HepG2 (cell line): ENCODE results near the gene JAKMIP2. TPM values are rescaled to one million over a fixed set of nuclear protein-coding genes. Genes with fewer than 3 reads are reported as not detected.

Experiments used
- ATAC-seq: fragments of 200-7000 bp; cut with Tn5 transposase; 3 replicates; pipeline ENCODE4 v1.9.1; 2020; ENCODE audit warnings: mild to moderate bottlenecking, moderate library complexity
- BruUV-seq: library from RNA; stranded (reverse); fragments of 400-500 nt; replicated peaks from 2 replicates; lab custom pipeline; 2021; lab: Mats Ljungman, UMichigan
- CTCF ChIA-PET: fragments of 300-600 bp; formaldehyde crosslinking; extraction: SDS; loops from one replicate; lab custom pipeline; 2021; ENCODE audit warnings: low total read pairs, inconsistent platforms, low intra/inter-chr PET ratio; lab: Yijun Ruan, JAX
- POLR2A ChIA-PET: fragments of 350-600 bp; sonication (Branson Sonifier 250); formaldehyde crosslinking; loops from one replicate; lab custom pipeline; 2020; ENCODE audit warnings: antibody characterized with exemption, inconsistent platforms; lab: Yijun Ruan, JAX
- DNase-seq: peaks from one replicate; pipeline ENCODE4 v3.0.0-alpha.2; 2015; ENCODE audit warnings: low spot score
- FAIRE-seq: peaks from 3 replicates; lab custom pipeline; 2011; peaks lifted over from hg19 to GRCh38; lab: Jason Lieb, UNC
- H2AFZ ChIP-seq: one replicate; pipeline ENCODE4 v1.6.1; 2011; ENCODE audit warnings: low read length, inconsistent platforms
- H3K27ac ChIP-seq: fragments of 300-600 bp; 3 replicates; pipeline ENCODE4 v1.8.0; 2011; ENCODE audit warnings: mixed run types, mild to moderate bottlenecking, mixed read lengths, low read length, inconsistent platforms; ENCODE audit not compliant: insufficient read depth; ENCODE audit errors: extremely low read length
- H3K27me3 ChIP-seq, 2 experiments: fragments of 200-600 bp in 1 of 2; 2 replicates in 1 of 2; 3 replicates in 1 of 2; pipeline versions ENCODE4 v1.6.0 to v1.8.0; 2011; ENCODE audit warnings: low read length in 2 of 2, mild to moderate bottlenecking in 2 of 2, moderate library complexity in 2 of 2, inconsistent platforms in 1 of 2; ENCODE audit not compliant: insufficient read depth in 2 of 2, control insufficient read depth in 1 of 2
- H3K36me3 ChIP-seq, 2 experiments: fragments of 200-600 bp in 1 of 2; replicated peaks in 1 of 2; 2 replicates in 1 of 2; 3 replicates in 1 of 2; pipeline versions ENCODE4 v1.5.1 to v1.8.0; 2011; ENCODE audit warnings: low read length in 2 of 2, inconsistent platforms in 1 of 2; ENCODE audit not compliant: insufficient read depth in 2 of 2, control insufficient read depth in 1 of 2
- H3K4me1 ChIP-seq: 2 replicates; pipeline ENCODE4 v1.5.1; 2012; ENCODE audit warnings: low read length, inconsistent platforms; ENCODE audit not compliant: insufficient read depth
- H3K4me2 ChIP-seq: 2 replicates; pipeline ENCODE4 v1.6.0; 2011; ENCODE audit warnings: low read depth, low read length, inconsistent platforms
- H3K4me3 ChIP-seq, 3 experiments: fragments of 200-600 bp in 1 of 3; sonication (generic), shearing (Covaris generic) in 1 of 3; replicated peaks in 1 of 3; 2 replicates each; pipeline ENCODE4 v1.5.1; 2011 to 2016; ENCODE audit warnings: low read length in 3 of 3, inconsistent platforms in 2 of 3, low read depth in 2 of 3, mild to moderate bottlenecking in 2 of 3, control low read depth in 1 of 3, mixed read lengths in 1 of 3; ENCODE audit not compliant: insufficient read depth in 1 of 3
- H3K79me2 ChIP-seq: one replicate; pipeline ENCODE4 v1.6.1; 2011; ENCODE audit warnings: low read length, inconsistent platforms; ENCODE audit not compliant: insufficient read depth
- H3K9ac ChIP-seq: 2 replicates; pipeline ENCODE4 v1.6.0; 2011; ENCODE audit warnings: mild to moderate bottlenecking, low read depth, low read length, inconsistent platforms; ENCODE audit not compliant: insufficient read depth
- H3K9me3 ChIP-seq: 2 replicates; pipeline ENCODE4 v1.5.1; 2012; ENCODE audit warnings: mild to moderate bottlenecking, low read length
- H4K20me1 ChIP-seq: 2 replicates; pipeline ENCODE4 v1.6.0; 2011; ENCODE audit warnings: inconsistent platforms, mild to moderate bottlenecking, low read length, moderate library complexity; ENCODE audit not compliant: insufficient read depth
- CEBPB ChIP-seq: IDR thresholded peaks from 2 replicates; pipeline ENCODE4 v1.6.1; 2011; ENCODE audit warnings: low read depth, low read length, improper control_type of control experiment, borderline replicate concordance
- GZF1 ChIP-seq: sonication (generic); formaldehyde crosslinking; IDR thresholded peaks from 2 replicates; pipeline ENCODE4 v1.5.1; 2020; ENCODE audit warnings: mild to moderate bottlenecking, missing genetic modification reagents
- JARID2 ChIP-seq: sonication (generic); formaldehyde crosslinking; IDR thresholded peaks from 2 replicates; pipeline ENCODE4 v1.8.1; 2023; ENCODE audit warnings: missing genetic modification reagents, inconsistent platforms; ENCODE audit not compliant: insufficient replicate concordance
- KLF16 ChIP-seq, 2 experiments: sonication (generic) in 1 of 2; formaldehyde crosslinking in 1 of 2; IDR thresholded peaks; 2 replicates each; pipeline versions ENCODE4 v1.6.1 to v1.8.0; 2016 to 2023; ENCODE audit warnings: missing genetic modification reagents in 2 of 2, missing compliant biosample characterization in 1 of 2
- POGZ ChIP-seq: sonication (generic); formaldehyde crosslinking; IDR thresholded peaks from 2 replicates; pipeline ENCODE4 v1.4.0; 2020; ENCODE audit warnings: mild to moderate bottlenecking, missing genetic modification reagents
- RARA ChIP-seq: IDR thresholded peaks from 2 replicates; pipeline ENCODE4 v1.6.1; 2016; ENCODE audit warnings: missing genetic modification reagents, missing compliant biosample characterization
- THYN1 ChIP-seq: sonication (generic); formaldehyde crosslinking; IDR thresholded peaks from 2 replicates; pipeline ENCODE4 v1.8.1; 2023; ENCODE audit warnings: low read depth, mild to moderate bottlenecking, moderate library complexity, missing genetic modification reagents, borderline replicate concordance
- TP53 ChIP-seq: sonication (generic); formaldehyde crosslinking; conservative IDR thresholded peaks from 2 replicates; pipeline ENCODE4 v1.4.0; 2020; ENCODE audit warnings: missing genetic modification reagents
- ZNF296 ChIP-seq: sonication (generic); formaldehyde crosslinking; conservative IDR thresholded peaks from 2 replicates; pipeline ENCODE4 v1.5.0; 2020; ENCODE audit warnings: mild to moderate bottlenecking, missing genetic modification reagents
- ZNF713 ChIP-seq: sonication (generic); formaldehyde crosslinking; IDR thresholded peaks from 2 replicates; pipeline ENCODE4 v1.4.0; 2020; ENCODE audit warnings: mild to moderate bottlenecking, missing genetic modification reagents
- WGBS: methylation state at CpG from one replicate; pipeline ENCODE4 v1.1.6; 2017; ENCODE audit warnings: low lambda C conversion rate; 5-methylcytosine and 5-hydroxymethylcytosine counted together
- in situ Hi-C: cut with HindIII; loops from 2 replicates; pipeline ENCODE4 v1.10.0; 2017; ENCODE audit warnings: low pct_unique_long_range_greater_than_20kb; ENCODE audit not compliant: extremely low pct_ligation_motif_present
- intact Hi-C: fragments of 100-400 bp; cut with micrococcal nuclease; formaldehyde crosslinking; loops from one replicate; pipeline ENCODE4 v1.10.0; 2022; ENCODE audit not compliant: unreplicated experiment
- polyA plus RNA-seq, 8 experiments: library from polyadenylated mRNA; depleted of rRNA in 3 of 8; stranded (reverse) in 7 of 8; unstranded in 1 of 8; fragments of >200 nt; fragmentation: Illumina TruSeq in 4 of 8; extraction: Trizol in 4 of 8; gene quantifications; 2 replicates each; pipeline versions ENCODE4 v1.2.1 to v1.2.3, GENCODE V29; 2011 to 2016; ENCODE audit warnings: low read depth in 4 of 8, missing spikeins in 1 of 8, mixed read lengths in 1 of 8; ENCODE audit not compliant: insufficient read depth in 1 of 8
- total RNA-seq, 5 experiments: library from RNA; depleted of rRNA; stranded (reverse); fragments of >200 nt; fragmentation: Illumina TruSeq; extraction: Trizol; gene quantifications; 2 replicates each; pipeline ENCODE4 v1.2.3, GENCODE V29; 2016; ENCODE audit warnings: low read depth in 1 of 5
- TF ChIP-seq, protein P1 (sequence below): sonication (generic); formaldehyde crosslinking; IDR thresholded peaks from 2 replicates; pipeline ENCODE4 v1.4.0; 2020; ENCODE audit warnings: missing genetic modification reagents
- TF ChIP-seq, protein P2 (sequence below): sonication (generic); formaldehyde crosslinking; IDR thresholded peaks from 2 replicates; pipeline ENCODE4 v1.8.1; 2023; ENCODE audit warnings: mild to moderate bottlenecking, missing genetic modification reagents
- TF ChIP-seq, protein P3 (sequence below): sonication (generic); IDR thresholded peaks from 2 replicates; pipeline ENCODE4 v1.6.1; 2016; ENCODE audit warnings: low read depth, borderline replicate concordance
- TF ChIP-seq, protein P4 (sequence below): sonication (generic); formaldehyde crosslinking; IDR thresholded peaks from 2 replicates; pipeline ENCODE4 v1.4.0; 2020; ENCODE audit warnings: missing genetic modification reagents

Gene JAKMIP2
- total and polyA plus RNA-seq, 2 of the 13 experiments (the other 11 are each of a cell fraction or from before 2014, with no cell fraction given): 0.04 to 2.1 TPM

DNA sequence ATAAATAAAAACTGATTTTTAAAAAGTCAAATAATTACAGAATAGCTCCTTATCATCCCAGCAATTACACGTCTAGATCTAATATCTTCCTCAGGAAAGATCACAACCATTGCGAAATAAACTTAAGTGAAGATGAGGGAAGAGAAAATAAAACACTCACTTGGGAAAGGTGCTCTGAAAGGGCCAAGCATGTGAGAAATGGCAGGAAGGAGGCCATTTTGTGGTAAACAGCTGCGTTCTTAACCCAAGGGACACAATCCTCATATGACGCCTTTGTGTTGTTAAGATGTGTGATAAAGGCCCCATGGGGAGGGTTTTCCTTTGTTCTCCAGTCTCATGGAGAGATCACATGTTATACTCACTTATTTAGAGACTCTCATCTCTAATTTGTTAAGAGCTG, 32.5 kb downstream of the JAKMIP2 start:
- ChIA-PET POLR2A (no interaction called here), CTCF (no interaction called here)
- Histone ChIP-seq H3K27ac (no peak overlapping the region), H4K20me1 (no peaks in the 10 kb centered on the region), H2AFZ (no peak overlapping the region), H3K4me3 (no peak overlapping the region), H3K79me2 (no peaks in the 10 kb centered on the region), H3K4me1 (no peaks in the 10 kb centered on the region), H3K27me3 (no peaks in the 10 kb centered on the region), H3K9ac (no peak overlapping the region), H3K4me2 (no peak overlapping the region), H3K9me3 (no peaks in the 10 kb centered on the region), H3K36me3 (no peaks in the 10 kb centered on the region)
- 39% methylated on average over 4 of the region's 4 CpGs for WGBS
- intact Hi-C loops (no loop called here), in situ Hi-C loops (no loop called here)
- no TSS peak for BruUV-seq
- ATAC-seq (no peak), DNase-seq (no peak), FAIRE-seq (no peak)
- 0 out of 2 replicates have a peak, but pooled peaks have one; percentile 39 for TF ChIP-seq CEBPB
- no peak for TF ChIP-seq POGZ (CRISPR knock-in tag)

DNA sequence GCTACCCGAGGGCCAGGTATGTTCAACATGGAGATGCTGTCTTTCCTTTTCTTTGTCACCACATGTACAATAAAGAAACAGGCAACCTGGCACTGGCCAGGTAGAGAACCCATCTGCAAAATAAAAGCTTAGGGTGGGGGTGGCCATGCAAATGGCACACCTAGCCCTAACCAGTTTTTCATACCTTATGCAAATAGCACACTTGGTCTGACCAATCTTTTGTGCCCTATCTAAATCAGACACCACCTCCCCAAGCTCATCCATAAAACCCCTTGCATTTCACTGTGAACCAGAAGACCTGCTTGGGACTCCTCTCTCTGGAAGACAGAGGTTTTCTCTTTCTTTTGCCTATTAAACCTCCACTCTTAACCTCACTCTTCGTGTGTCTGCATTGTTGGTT, 33.9 kb downstream of the JAKMIP2 start:
- FAIRE-seq (no peak), DNase-seq (no peak), ATAC-seq (no peak)
- H3K4me1 ChIP-seq: no peaks in the 10 kb centered on the region
- H3K9me3 ChIP-seq: no peaks in the 10 kb centered on the region
- no peak overlapping the region for H3K4me3 ChIP-seq
- ChIA-PET CTCF (no interaction called here), POLR2A (no interaction called here)
- no peaks in the 10 kb centered on the region for H3K36me3 ChIP-seq
- no TSS peak for BruUV-seq
- H3K27ac ChIP-seq: no peak overlapping the region
- in situ Hi-C loops: no loop called here
- no peak overlapping the region for H2AFZ ChIP-seq
- no peaks in the 10 kb centered on the region for H4K20me1 ChIP-seq
- WGBS: 21% methylated on average over 2 of the region's 2 CpGs
- no peak overlapping the region for H3K4me2 ChIP-seq
- no peaks in the 10 kb centered on the region for H3K79me2 ChIP-seq
- no peak overlapping the region for H3K9ac ChIP-seq
- intact Hi-C loops: no loop called here
- H3K27me3 ChIP-seq: no peaks in the 10 kb centered on the region
- no peak for TF ChIP-seq ZNF713 (CRISPR knock-in tag)
- TF ChIP-seq, protein P1, sequence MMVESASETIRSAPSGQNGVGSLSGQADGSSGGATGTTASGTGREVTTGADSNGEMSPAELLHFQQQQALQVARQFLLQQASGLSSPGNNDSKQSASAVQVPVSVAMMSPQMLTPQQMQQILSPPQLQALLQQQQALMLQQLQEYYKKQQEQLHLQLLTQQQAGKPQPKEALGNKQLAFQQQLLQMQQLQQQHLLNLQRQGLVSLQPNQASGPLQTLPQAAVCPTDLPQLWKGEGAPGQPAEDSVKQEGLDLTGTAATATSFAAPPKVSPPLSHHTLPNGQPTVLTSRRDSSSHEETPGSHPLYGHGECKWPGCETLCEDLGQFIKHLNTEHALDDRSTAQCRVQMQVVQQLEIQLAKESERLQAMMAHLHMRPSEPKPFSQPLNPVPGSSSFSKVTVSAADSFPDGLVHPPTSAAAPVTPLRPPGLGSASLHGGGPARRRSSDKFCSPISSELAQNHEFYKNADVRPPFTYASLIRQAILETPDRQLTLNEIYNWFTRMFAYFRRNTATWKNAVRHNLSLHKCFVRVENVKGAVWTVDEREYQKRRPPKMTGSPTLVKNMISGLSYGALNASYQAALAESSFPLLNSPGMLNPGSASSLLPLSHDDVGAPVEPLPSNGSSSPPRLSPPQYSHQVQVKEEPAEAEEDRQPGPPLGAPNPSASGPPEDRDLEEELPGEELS (CRISPR knock-in tag): no peak
- no peak for TF ChIP-seq RARA
- TF ChIP-seq ZNF296 (CRISPR knock-in tag): no peak
- no peak for TF ChIP-seq JARID2 (CRISPR knock-in tag)
- TF ChIP-seq, protein P2, sequence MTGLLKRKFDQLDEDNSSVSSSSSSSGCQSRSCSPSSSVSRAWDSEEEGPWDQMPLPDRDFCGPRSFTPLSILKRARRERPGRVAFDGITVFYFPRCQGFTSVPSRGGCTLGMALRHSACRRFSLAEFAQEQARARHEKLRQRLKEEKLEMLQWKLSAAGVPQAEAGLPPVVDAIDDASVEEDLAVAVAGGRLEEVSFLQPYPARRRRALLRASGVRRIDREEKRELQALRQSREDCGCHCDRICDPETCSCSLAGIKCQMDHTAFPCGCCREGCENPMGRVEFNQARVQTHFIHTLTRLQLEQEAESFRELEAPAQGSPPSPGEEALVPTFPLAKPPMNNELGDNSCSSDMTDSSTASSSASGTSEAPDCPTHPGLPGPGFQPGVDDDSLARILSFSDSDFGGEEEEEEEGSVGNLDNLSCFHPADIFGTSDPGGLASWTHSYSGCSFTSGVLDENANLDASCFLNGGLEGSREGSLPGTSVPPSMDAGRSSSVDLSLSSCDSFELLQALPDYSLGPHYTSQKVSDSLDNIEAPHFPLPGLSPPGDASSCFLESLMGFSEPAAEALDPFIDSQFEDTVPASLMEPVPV: no peak
- no peak for TF ChIP-seq TP53
- TF ChIP-seq THYN1 (CRISPR knock-in tag): no peak
- TF ChIP-seq KLF16 (CRISPR knock-in tag; IDR thresholded peaks at IDR 0.05): no peak
- no peak for TF ChIP-seq GZF1 (CRISPR knock-in tag)
- TF ChIP-seq, protein P3, sequence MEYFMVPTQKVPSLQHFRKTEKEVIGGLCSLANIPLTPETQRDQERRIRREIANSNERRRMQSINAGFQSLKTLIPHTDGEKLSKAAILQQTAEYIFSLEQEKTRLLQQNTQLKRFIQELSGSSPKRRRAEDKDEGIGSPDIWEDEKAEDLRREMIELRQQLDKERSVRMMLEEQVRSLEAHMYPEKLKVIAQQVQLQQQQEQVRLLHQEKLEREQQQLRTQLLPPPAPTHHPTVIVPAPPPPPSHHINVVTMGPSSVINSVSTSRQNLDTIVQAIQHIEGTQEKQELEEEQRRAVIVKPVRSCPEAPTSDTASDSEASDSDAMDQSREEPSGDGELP: no peak
- TF ChIP-seq, protein P4, sequence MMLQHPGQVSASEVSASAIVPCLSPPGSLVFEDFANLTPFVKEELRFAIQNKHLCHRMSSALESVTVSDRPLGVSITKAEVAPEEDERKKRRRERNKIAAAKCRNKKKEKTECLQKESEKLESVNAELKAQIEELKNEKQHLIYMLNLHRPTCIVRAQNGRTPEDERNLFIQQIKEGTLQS (CRISPR knock-in tag): no peak
